Measurements from ENCODE around the gene PSENEN. TPM values are rescaled to one million over a fixed set of nuclear protein-coding genes. Genes with fewer than 3 reads are reported as not detected.
"Not testable (repeated sequence)": the region's sequence is repeated elsewhere in the genome, so short reads cannot be mapped to it uniquely, and the experiment has no call there.

Gene PSENEN
- total and polyA plus RNA-seq, 11 donors = 25.2 to 95.1 (median 42.3) TPM

DNA sequence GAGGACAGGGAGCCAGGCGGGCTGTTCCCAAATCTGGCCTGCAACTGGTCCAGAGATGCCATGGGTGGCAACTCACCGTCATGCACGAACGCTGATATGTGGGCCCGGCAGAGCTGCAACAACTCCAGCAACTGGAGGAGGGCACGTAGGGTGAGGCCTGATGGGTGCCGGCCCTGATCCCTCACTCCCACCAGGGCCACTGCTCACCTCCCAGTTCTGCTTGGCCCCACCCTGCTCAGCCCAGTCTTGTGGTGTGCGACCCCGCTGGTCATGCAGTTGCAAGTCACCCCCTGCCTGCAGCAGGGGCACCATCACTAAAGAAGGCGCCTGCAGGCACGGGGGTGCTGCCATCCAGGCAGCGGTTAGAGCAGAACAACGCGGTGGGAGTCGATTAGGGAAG is 46.9 kb downstream of the PSENEN start:
- peaks cover 0 to 2% (median 0%) of the 10 kb centered on the region in 12 donors for H3K4me1 ChIP-seq
- H3K9me3 ChIP-seq = no peaks in the 10 kb centered on the region
- H3K4me3 ChIP-seq = no peak overlapping the region
- no peak overlapping the region for H3K27ac ChIP-seq
- 79 to 83% (median 82%) methylated on average over 8 to 15 of the region's 15 CpGs for WGBS, 4 donors
- peaks cover 0 to 18% (median 9%) of the 10 kb centered on the region in 9 donors for H3K27me3 ChIP-seq
- DNase-seq (no peak), ATAC-seq (no peak)
- intact Hi-C loops (cut with DNase I) = no loop called here
- TF ChIP-seq, protein P1, sequence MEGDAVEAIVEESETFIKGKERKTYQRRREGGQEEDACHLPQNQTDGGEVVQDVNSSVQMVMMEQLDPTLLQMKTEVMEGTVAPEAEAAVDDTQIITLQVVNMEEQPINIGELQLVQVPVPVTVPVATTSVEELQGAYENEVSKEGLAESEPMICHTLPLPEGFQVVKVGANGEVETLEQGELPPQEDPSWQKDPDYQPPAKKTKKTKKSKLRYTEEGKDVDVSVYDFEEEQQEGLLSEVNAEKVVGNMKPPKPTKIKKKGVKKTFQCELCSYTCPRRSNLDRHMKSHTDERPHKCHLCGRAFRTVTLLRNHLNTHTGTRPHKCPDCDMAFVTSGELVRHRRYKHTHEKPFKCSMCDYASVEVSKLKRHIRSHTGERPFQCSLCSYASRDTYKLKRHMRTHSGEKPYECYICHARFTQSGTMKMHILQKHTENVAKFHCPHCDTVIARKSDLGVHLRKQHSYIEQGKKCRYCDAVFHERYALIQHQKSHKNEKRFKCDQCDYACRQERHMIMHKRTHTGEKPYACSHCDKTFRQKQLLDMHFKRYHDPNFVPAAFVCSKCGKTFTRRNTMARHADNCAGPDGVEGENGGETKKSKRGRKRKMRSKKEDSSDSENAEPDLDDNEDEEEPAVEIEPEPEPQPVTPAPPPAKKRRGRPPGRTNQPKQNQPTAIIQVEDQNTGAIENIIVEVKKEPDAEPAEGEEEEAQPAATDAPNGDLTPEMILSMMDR (IDR thresholded peaks at IDR 0.05) = no peak
- TF ChIP-seq POLR2A (IDR thresholded peaks at IDR 0.05) = no peak
- H3K36me3 ChIP-seq = no peaks in the 10 kb centered on the region

DNA sequence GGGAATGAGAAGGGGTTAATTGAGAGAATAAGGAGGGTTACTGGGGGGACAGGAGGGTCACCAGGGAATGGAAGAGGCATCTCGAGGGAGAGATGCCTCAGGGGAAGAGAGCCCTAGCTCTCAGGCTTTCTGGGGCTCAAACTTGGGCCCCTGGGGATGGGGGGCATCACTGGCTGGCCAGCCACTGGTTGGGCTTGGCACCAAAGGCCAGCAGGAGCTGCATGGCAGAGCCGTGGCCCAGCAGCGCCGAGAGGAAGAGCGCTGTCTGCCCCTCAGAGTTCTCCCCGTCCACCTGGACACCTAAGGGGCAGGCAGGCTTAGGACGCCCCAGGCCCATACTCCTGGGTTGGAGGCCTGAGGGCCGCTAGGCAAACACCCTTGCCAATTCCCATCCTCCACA is 47.4 kb downstream of the PSENEN start:
- WGBS, 4 donors = 74 to 80% (median 75%) methylated on average over 8 of the region's 8 CpGs
- Histone ChIP-seq H3K36me3 (no peaks in the 10 kb centered on the region), H3K4me1 (peaks cover 0 to 7% (median 0%) of the 10 kb centered on the region in 12 donors), H3K27me3 (peaks cover 3 to 22% (median 14%) of the 10 kb centered on the region in 9 donors), H3K27ac (no peak overlapping the region), H3K9me3 (no peaks in the 10 kb centered on the region), H3K4me3 (no peak overlapping the region)
- ATAC-seq (no peak), DNase-seq (no peak)
- intact Hi-C loops (cut with DNase I) = no loop called here
- TF ChIP-seq, protein P1 (IDR thresholded peaks at IDR 0.05) = no peak
- TF ChIP-seq POLR2A (IDR thresholded peaks at IDR 0.05) = no peak

DNA sequence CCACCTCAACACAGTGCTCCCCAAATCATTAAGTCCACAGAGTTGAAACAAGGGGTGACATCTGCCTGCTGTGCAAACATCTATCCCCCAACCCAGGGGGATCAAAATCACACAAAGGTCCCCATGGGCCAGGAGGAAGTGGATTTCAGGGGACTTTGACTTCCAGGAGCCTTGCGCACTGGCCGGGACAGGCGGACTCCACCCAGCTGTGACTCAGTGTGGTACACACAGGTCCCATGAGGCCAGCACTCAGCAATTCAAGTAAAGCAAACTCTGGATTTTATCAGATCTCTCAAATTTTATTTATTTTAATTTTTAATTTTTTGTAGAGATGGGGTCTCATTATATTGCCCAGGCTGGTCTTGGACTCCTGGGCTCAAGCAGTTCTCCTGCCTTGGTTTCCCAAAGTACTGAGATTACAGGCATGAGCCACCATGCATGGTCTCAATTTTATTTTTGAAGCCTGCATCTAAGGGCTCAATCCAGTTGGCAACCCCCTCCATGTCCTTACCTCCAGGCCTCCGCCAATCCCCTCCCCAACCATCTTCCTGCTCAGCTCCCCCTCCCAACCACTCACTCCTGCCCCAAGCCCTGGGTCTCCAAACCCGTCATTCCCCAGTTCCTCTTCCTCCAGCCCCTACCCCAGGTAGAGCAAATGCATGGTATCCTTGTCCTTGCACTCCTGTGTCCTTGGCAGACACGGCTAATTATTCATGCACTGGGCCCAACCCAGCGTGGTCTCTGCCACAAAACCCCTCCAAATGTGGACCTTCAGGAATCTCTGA is 48.1 kb downstream of the PSENEN start:
- Histone ChIP-seq H3K36me3 (no peaks in the 10 kb centered on the region), H3K4me3 (no peak overlapping the region), H3K9me3 (no peaks in the 10 kb centered on the region), H3K27me3 (peaks cover 3 to 29% (median 18%) of the 10 kb centered on the region in 9 donors), H3K27ac (no peak overlapping the region), H3K4me1 (peaks cover 0 to 7% (median 0%) of the 10 kb centered on the region in 12 donors)
- intact Hi-C loops (cut with DNase I) = no loop called here
- TF ChIP-seq, protein P1 (IDR thresholded peaks at IDR 0.05) = no peak
- TF ChIP-seq POLR2A (IDR thresholded peaks at IDR 0.05) = no peak
- DNase-seq = no peak
- 67 to 79% (median 72%) methylated on average over 7 of the region's 7 CpGs for WGBS, 4 donors
- no peak for ATAC-seq

DNA sequence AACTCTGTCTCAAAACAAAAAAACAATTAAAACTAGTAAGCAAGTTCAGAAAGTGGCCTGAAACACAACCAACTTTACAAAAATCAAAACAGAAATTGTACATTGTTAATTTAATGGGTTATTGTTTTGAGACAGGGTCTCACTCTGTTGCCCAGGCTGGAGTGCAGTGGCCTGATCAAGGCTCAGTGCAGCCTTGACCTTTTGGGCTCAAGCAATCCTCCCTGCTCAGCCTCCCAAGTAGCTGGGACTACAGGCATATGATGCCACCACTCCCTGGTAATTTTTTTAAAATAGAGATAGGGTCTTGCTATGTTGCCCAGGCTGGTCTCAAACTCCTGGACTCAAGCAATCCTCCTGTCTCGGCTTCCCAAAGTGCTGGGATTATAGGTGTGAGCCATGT is 50.1 kb downstream of the PSENEN start:
- H3K36me3 ChIP-seq; DNase-seq; H3K4me3 ChIP-seq; H3K4me1 ChIP-seq; ATAC-seq; H3K27ac ChIP-seq; intact Hi-C loops (cut with DNase I); H3K9me3 ChIP-seq: not testable (repeated sequence)
- H3K27me3 ChIP-seq = peaks cover 3 to 46% (median 20%) of the 10 kb centered on the region in 9 donors
- 85 to 93% (median 90%) methylated on average over 1 of the region's 1 CpG for WGBS, 4 donors

Other genes starting within 250 kb of the PSENEN start
- 10 to 100 TPM in 7 of 9 donors, 1 to 10 TPM in 2; 7.8 to 26.9 (median 12.1) TPM for gene DMKN, start 232.0 kb upstream of the PSENEN start, total RNA-seq
- gene DMKN, start 232.0 kb upstream of the PSENEN start, polyA plus RNA-seq = 10 to 100 TPM; 18.2 to 38.8 TPM
- not detected for gene SBSN, start 217.3 kb upstream of the PSENEN start, total RNA-seq
- not detected for gene SBSN, start 217.3 kb upstream of the PSENEN start, polyA plus RNA-seq
- gene GAPDHS, start 212.2 kb upstream of the PSENEN start, total RNA-seq = not detected
- gene GAPDHS, start 212.2 kb upstream of the PSENEN start, polyA plus RNA-seq = not detected
- gene TMEM147, start 200.0 kb upstream of the PSENEN start, total RNA-seq = 100 to 1,000 TPM in 3 of 9 donors, 10 to 100 TPM in 6; 68.9 to 121 (median 81.6) TPM
- gene TMEM147, start 200.0 kb upstream of the PSENEN start, polyA plus RNA-seq = 100 to 1,000 TPM; 103 to 191 TPM
- not detected for gene ATP4A, start 182.0 kb upstream of the PSENEN start, total RNA-seq
- not detected for gene ATP4A, start 182.0 kb upstream of the PSENEN start, polyA plus RNA-seq
- gene PMIS2, start 159.5 kb upstream of the PSENEN start, total RNA-seq = not detected
- not detected for gene PMIS2, start 159.5 kb upstream of the PSENEN start, polyA plus RNA-seq
- gene HAUS5, start 132.9 kb upstream of the PSENEN start, total RNA-seq = 1 to 10 TPM; 1.9 to 9.0 (median 3.9) TPM
- 1 to 10 TPM; 3.8 to 4.9 TPM for gene HAUS5, start 132.9 kb upstream of the PSENEN start, polyA plus RNA-seq
- gene RBM42, start 116.6 kb upstream of the PSENEN start, total RNA-seq = 10 to 100 TPM; 47.4 to 70.0 (median 57.5) TPM
- gene RBM42, start 116.6 kb upstream of the PSENEN start, polyA plus RNA-seq = 10 to 100 TPM; 63.1 to 89.2 TPM
- gene ETV2, start 103.9 kb upstream of the PSENEN start, total RNA-seq = 1 to 10 TPM in 1 of 9 donors, under 1 TPM in 6, not detected in 2; 0.23 to 1.6 (median 0.62) TPM
- 1 to 10 TPM in 1 of 2 donors, under 1 TPM in 1; 0.46 to 1.3 TPM for gene ETV2, start 103.9 kb upstream of the PSENEN start, polyA plus RNA-seq
- gene COX6B1, start 97.3 kb upstream of the PSENEN start, total RNA-seq = 1,000 to 10,000 TPM in 8 of 9 donors, 100 to 1,000 TPM in 1; 944 to 3,219 (median 1,334) TPM
- gene COX6B1, start 97.3 kb upstream of the PSENEN start, polyA plus RNA-seq = 1,000 to 10,000 TPM; 1,378 to 4,659 TPM
- not detected for gene UPK1A, start 79.1 kb upstream of the PSENEN start, total RNA-seq
- not detected for gene UPK1A, start 79.1 kb upstream of the PSENEN start, polyA plus RNA-seq
- gene ZBTB32, start 41.1 kb upstream of the PSENEN start, total RNA-seq = under 1 TPM in 1 of 9 donors, not detected in 8; 0.24 TPM
- not detected for gene ZBTB32, start 41.1 kb upstream of the PSENEN start, polyA plus RNA-seq
- 10 to 100 TPM; 11.3 to 24.5 (median 15.7) TPM for gene KMT2B, start 27.6 kb upstream of the PSENEN start, total RNA-seq
- 10 to 100 TPM; 13.9 to 15.8 TPM for gene KMT2B, start 27.6 kb upstream of the PSENEN start, polyA plus RNA-seq
- gene IGFLR1, start 3.2 kb upstream of the PSENEN start, total RNA-seq = 10 to 100 TPM in 1 of 9 donors, 1 to 10 TPM in 7, under 1 TPM in 1; 0.74 to 25.2 (median 3.6) TPM
- 10 to 100 TPM in 1 of 2 donors, 1 to 10 TPM in 1; 3.4 to 10.8 TPM for gene IGFLR1, start 3.2 kb upstream of the PSENEN start, polyA plus RNA-seq
- gene U2AF1L4, start 233 bp upstream of the PSENEN start, total RNA-seq = 10 to 100 TPM; 14.3 to 32.8 (median 20.9) TPM
- 10 to 100 TPM in 1 of 2 donors, 1 to 10 TPM in 1; 7.2 to 27.1 TPM for gene U2AF1L4, start 233 bp upstream of the PSENEN start, polyA plus RNA-seq
- 10 to 100 TPM in 3 of 9 donors, 1 to 10 TPM in 6; 3.7 to 12.2 (median 7.6) TPM for gene LIN37, start 2.9 kb downstream of the PSENEN start, total RNA-seq
- gene LIN37, start 2.9 kb downstream of the PSENEN start, polyA plus RNA-seq = 10 to 100 TPM; 20.1 to 23.0 TPM
- 1,000 to 10,000 TPM in 1 of 9 donors, 100 to 1,000 TPM in 8; 226 to 1,012 (median 652) TPM for gene HSPB6, start 11.4 kb downstream of the PSENEN start, total RNA-seq
- gene HSPB6, start 11.4 kb downstream of the PSENEN start, polyA plus RNA-seq = 100 to 1,000 TPM; 156 to 457 TPM
- 10 to 100 TPM in 4 of 9 donors, 1 to 10 TPM in 5; 1.9 to 19.7 (median 9.7) TPM for gene PROSER3, start 12.5 kb downstream of the PSENEN start, total RNA-seq
- 10 to 100 TPM in 1 of 2 donors, 1 to 10 TPM in 1; 6.0 to 12.8 TPM for gene PROSER3, start 12.5 kb downstream of the PSENEN start, polyA plus RNA-seq
- gene ARHGAP33, start 29.9 kb downstream of the PSENEN start, total RNA-seq = 1 to 10 TPM in 8 of 9 donors, under 1 TPM in 1; 0.50 to 7.8 (median 5.7) TPM
- gene ARHGAP33, start 29.9 kb downstream of the PSENEN start, polyA plus RNA-seq = 1 to 10 TPM; 3.2 to 3.4 TPM
- gene PRODH2, start 67.2 kb downstream of the PSENEN start, total RNA-seq = not detected
- gene PRODH2, start 67.2 kb downstream of the PSENEN start, polyA plus RNA-seq = not detected
- gene NPHS1, start 106.9 kb downstream of the PSENEN start, total RNA-seq = 1 to 10 TPM in 1 of 9 donors, not detected in 8; 1.0 TPM
- not detected for gene NPHS1, start 106.9 kb downstream of the PSENEN start, polyA plus RNA-seq
- gene KIRREL2, start 111.3 kb downstream of the PSENEN start, total RNA-seq = under 1 TPM in 1 of 9 donors, not detected in 8; 0.77 TPM
- not detected for gene KIRREL2, start 111.3 kb downstream of the PSENEN start, polyA plus RNA-seq
- gene APLP1, start 122.9 kb downstream of the PSENEN start, total RNA-seq = 10 to 100 TPM in 8 of 9 donors, 1 to 10 TPM in 1; 8.9 to 44.3 (median 25.3) TPM
- 10 to 100 TPM in 1 of 2 donors, 1 to 10 TPM in 1; 2.1 to 19.0 TPM for gene APLP1, start 122.9 kb downstream of the PSENEN start, polyA plus RNA-seq
- gene NFKBID, start 154.9 kb downstream of the PSENEN start, total RNA-seq = 10 to 100 TPM in 1 of 9 donors, 1 to 10 TPM in 7, under 1 TPM in 1; 0.79 to 12.3 (median 3.0) TPM
- gene NFKBID, start 154.9 kb downstream of the PSENEN start, polyA plus RNA-seq = 1 to 10 TPM; 2.8 to 3.1 TPM
- 10 to 100 TPM in 2 of 9 donors, 1 to 10 TPM in 6, not detected in 1; 2.3 to 31.7 (median 4.7) TPM for gene HCST, start 156.9 kb downstream of the PSENEN start, total RNA-seq
- 10 to 100 TPM in 1 of 2 donors, 1 to 10 TPM in 1; 3.2 to 10.1 TPM for gene HCST, start 156.9 kb downstream of the PSENEN start, polyA plus RNA-seq
- 100 to 1,000 TPM in 2 of 9 donors, 10 to 100 TPM in 7; 12.6 to 237 (median 19.4) TPM for gene TYROBP, start 162.6 kb downstream of the PSENEN start, total RNA-seq
- 10 to 100 TPM; 17.1 to 42.7 TPM for gene TYROBP, start 162.6 kb downstream of the PSENEN start, polyA plus RNA-seq
- gene LRFN3, start 190.7 kb downstream of the PSENEN start, total RNA-seq = 10 to 100 TPM in 3 of 9 donors, 1 to 10 TPM in 6; 4.5 to 18.6 (median 8.5) TPM
- gene LRFN3, start 190.7 kb downstream of the PSENEN start, polyA plus RNA-seq = 10 to 100 TPM in 1 of 2 donors, 1 to 10 TPM in 1; 6.3 to 14.7 TPM
- gene SDHAF1, start 249.5 kb downstream of the PSENEN start, total RNA-seq = 10 to 100 TPM in 8 of 9 donors, 1 to 10 TPM in 1; 9.7 to 41.8 (median 11.4) TPM
- gene SDHAF1, start 249.5 kb downstream of the PSENEN start, polyA plus RNA-seq = 10 to 100 TPM in 1 of 2 donors, 1 to 10 TPM in 1; 9.8 to 18.5 TPM